NCI-H526 (cell line): ENCODE results near the gene ZNF148.
"Not testable (repeated sequence)": the region's sequence is repeated elsewhere in the genome, so short reads cannot be mapped to it uniquely, and the experiment has no call there.

Experiments
- DNase-seq, 2 experiments: peaks; one replicate each; lab custom pipeline; 2025; lab: John Stamatoyannopoulos, UW

Gene ZNF148

DNA sequence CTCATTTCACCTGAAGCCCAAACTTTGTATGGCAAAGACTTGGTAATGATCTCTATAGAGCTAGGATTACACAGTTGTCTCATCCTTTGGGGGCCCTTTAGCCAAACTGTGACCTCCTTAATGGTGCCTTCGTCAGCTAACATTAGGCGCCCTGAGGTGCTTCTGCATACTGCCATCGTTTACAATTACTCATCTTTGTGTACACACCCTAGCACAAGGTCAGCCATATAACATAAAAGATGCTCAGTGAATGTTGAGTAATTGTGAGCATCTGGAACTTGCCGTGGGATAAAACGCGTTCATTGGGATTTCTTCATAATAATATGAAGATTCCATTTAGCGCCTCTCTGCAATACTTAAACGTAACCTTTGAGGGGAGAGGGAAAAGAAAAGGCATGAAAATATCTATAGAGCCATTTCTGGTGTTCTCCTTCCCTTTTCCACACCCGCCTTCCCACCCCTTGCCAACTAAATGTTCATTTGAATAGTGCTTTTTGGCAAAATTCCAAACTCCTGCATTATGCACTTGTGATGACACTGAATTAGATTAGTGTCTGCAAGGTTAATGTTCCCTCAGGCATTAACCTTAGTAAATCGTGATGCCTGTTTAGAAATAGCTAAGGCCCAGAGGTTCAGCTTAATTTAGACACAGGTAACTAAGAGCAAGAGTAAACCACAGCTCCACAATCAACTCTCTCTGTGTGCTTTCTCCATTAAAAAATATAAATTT is 990 bp upstream of the ZNF148 start:
- peak; percentile 29 to 34 for DNase-seq

- DNase-seq = peak in 1 of 2 experiments; percentile 78
Measured at GRCh38 chr3:125374501-125374995, 577 bp downstream of the ZNF148 start.

DNA sequence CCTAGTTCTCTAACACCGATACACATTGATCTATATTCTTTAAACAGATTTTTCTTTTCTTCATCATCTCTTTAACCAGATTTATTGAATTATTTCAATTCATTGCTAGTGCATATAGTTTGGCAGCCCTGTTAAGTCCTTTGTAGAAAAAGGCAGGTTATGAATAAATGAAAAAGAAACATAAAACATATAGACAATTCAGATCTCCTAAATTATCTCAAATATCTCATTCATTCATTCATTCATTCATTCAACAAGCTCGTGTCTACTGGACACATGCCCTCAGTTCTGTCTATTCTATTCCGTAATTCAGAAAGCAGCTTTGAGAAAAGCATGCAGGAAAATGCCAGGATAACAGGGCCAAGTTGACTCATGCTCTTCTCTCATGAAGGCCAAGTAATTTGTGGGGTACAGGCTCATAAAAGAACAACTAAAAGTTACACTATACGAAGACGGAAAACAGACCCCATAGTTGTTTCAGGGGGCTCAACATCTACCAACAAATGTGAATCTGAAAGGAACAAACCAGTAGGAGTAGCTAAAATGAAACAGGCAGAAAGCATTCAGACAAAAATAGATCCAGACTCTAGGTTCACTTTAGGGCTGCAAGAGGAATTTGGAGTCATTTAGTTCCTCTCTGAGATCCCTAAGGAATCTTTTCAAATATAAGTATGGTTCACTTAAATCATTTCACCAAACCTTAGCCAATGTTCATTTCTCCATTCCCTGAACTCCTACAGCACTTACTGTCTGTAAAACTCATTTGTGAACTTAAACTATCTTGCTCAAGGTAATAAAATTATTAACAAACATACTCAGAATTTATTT is 7.5 kb downstream of the ZNF148 start:
- no peak for DNase-seq

DNA sequence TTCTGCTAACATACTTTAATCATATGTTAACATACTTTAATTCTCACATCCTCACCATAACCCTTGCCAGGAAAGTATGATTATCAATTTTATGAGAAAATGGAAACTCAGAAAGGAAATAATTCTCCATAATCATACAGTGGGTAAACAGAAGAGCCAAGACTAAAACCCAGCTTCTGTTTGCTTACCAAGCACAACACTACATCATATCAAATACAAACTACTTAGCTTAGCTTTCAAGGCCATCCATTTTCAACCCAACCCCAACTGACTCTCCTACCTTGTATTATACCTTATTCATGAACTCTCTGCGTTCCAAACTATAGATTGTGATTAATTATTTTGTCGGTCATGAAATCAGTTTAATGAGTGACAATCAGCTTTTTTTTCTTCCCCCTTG is 9.0 kb downstream of the ZNF148 start:
- DNase-seq = no peak

- DNase-seq = no peak
Measured at GRCh38 chr3:125359700-125360099, 15.4 kb downstream of the ZNF148 start.

GRCh38 chr3:125358923-125359322 is 16.2 kb downstream of the ZNF148 start:
- no peak for DNase-seq

GRCh38 chr3:125357837-125358236 is 17.3 kb downstream of the ZNF148 start:
- no peak for DNase-seq

DNA sequence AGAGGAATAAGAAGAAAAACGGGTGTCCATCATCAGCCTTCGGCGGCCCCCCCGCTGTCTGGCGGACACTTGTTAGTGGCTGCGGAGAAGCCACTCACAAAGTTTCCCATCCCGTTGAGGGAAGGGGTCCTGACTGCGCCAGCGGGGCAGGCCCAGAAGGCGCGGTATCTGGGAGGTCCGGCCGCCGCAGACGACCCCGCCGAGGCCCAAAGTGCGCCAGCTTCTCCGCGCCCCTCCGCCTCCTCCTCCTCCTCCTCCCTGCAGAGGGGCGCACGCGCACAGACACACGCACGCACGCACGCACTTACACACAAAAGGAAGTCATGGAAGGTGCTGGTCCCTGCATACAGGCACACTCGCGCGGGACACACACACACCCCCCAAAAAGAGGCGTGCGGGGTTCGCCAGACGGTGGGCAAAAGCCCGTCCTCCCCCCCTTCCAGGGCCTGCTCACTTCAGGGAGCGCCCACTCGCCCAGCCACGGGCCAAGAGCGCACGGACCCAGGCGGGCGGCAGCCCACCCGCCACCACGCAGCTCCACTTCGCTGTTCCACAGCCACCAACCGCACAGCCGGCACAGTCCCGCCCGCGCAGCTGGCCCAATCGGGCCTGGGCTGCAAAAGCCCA is 18.0 kb downstream of the ZNF148 start:
- peak in 1 of 2 experiments; percentile 78 for DNase-seq

DNA sequence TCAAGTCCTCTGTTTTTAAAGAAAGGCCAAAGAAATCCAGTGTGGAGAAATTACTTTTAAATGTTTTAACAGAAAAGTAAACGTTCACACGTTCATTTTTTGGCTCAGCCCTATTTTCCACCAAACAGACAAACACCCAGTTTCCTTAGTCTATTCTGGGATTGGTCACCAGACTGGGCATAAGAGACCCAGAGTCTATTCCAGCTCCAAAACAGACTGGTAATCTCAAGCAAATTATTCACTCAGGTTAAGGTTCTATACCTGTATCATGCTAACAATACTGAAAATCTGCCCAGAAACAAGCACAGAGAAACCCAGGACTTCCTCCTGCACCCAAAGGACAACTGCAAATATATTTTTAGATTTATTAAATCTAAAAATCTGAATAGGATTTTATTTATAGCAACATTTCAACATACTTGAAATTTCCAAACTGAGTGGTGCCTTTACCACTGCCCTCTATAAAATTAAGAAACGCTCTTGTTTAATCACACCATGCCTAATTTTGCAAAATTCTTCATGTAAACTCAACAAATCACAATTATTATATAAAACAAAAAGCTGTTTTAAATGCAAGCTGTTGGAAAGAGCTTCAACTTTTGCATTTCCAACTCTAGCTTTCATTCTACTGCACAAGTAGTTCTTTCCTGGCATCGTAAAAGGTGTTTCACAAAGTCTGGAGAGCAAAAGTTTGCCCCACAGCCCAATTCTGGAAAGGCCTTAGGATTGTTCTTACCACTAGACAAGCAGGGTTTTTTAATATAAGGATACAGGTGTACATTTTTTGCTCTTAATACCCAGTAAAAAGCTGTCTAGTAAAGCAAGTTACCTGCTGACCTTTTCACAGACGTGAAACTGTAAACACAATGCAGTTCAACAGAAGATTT is 18.7 kb downstream of the ZNF148 start:
- DNase-seq = no peak

- DNase-seq = no peak
Measured at GRCh38 chr3:125353659-125354058, 21.5 kb downstream of the ZNF148 start.

DNA sequence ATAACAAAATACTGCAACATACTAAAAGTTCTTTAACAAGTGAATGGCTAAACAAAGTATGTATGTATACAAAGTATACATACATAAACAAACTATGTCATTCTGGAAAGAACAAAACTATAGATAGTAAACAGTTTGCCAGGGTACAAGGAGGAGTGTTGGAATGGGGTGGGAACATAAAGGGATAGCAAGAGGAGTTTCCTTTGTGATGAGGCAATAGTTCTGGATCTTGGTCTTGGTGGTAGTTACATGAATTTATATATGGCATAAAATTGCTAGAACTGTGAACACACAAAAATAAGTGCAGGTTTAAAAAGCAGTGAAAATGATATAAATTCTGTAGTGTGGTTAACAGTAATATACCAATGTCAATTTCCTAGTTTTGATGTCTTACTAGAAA is 22.0 kb downstream of the ZNF148 start:
- DNase-seq = no peak

GRCh38 chr3:125351814-125352456 is 23.2 kb downstream of the ZNF148 start:
- DNase-seq = no peak

DNA sequence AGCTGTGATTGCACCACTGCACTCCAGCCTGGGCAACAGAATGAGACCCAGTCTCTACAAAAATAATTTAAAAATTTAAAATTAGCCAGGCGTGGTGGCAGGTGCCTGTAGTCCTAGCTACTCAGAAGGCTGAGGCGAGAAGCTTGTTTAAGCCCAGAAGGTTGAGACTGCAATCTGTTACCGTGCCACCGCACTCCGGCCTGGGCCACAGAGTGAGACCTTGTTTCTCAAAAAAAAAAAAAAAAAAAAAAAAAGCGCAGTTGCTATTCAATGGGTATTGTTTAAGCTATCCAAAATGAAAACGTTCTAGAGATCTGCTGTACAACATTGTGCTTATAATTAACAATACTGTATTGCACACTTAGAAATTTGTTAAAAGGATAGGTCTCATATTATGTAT is 24.0 kb downstream of the ZNF148 start:
- no peak for DNase-seq

DNA sequence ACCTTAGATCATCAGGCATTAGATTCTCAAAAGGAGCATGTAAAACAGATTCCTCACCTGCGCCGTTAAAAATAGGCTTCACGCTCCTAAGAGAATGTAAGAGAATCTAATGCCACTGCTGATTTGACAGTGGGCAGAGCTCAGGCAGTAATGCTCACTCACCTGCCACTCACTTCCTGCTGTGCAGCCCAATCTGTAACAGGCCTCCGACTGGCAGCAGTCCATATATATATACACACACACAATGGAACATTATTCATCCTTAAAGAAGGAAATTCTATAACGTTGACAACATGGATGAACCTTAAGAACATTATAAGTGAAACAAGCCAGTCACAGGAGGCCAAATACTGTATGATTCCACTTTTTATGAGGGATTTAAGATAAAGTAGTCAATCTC is 24.5 kb downstream of the ZNF148 start:
- DNase-seq = no peak

DNA sequence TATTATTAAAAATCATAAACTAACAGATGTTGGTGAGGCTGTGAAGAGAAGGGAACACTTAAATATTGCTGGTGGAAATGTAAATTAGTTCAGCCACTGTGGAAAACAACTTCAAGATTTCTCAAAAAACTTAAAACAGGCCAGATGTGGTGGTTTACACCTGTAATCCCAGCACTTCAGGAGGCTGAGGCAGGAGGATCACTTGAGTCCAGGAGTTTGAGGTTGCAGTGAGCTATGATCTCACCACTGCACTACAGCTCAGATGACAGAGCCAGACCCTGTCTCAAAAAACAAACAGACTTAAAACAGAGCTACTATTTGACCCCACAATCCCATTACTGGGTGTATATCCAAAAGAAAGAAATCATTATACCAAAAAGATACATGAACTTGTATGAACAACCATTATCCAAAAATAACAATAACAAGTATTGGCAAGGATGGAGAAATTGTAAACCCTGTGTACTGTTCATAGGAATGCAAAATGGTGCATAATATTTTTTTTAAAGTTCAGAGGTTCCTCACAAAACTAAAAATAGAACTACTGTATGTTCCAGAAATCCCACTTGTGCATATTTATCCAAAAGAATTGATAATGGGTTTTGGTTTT is 25.5 kb downstream of the ZNF148 start:
- no peak for DNase-seq

- no peak for DNase-seq
Measured at GRCh38 chr3:125349055-125349454, 26.1 kb downstream of the ZNF148 start.

DNA sequence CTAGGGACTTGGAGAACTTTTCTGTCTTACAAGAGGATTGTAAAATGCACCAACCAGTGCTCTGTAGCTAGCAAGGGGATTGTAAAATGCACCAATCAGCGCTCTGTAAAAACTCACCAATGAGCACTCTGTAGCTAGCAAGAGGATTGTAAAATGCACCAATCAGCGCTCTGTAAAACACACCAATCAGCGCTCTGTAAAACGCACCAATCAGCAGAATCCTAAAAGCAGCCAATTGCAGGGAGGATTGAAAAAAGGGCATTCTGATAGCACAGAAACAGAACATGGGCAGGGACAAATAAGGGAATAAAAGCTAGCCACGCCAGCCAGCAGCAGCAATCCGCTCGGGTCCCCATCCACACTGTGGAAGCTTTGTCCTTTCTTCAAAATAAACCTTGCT is 31.8 kb downstream of the ZNF148 start:
- DNase-seq = not testable (repeated sequence)

- DNase-seq = no peak
Measured at GRCh38 chr3:125340121-125340520, 35.0 kb downstream of the ZNF148 start.

DNA sequence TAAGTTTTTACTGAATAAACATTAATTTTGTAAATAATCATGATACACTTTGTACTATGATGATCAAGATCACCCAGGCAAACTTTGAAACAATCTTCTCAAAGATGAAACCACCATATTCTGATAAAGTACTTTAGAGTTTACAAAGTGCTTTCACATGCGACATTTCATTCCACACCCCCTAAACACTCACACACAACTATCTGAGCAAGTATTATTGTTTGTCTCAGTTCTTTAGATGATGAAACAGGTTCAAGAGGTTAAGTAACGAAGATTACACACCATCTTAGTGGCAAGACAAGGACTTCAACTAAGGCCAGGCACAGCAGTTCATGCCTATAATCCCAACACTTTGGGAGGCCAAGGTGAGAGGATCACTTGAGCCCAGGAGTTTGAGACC is 37.6 kb downstream of the ZNF148 start:
- no peak for DNase-seq

DNA sequence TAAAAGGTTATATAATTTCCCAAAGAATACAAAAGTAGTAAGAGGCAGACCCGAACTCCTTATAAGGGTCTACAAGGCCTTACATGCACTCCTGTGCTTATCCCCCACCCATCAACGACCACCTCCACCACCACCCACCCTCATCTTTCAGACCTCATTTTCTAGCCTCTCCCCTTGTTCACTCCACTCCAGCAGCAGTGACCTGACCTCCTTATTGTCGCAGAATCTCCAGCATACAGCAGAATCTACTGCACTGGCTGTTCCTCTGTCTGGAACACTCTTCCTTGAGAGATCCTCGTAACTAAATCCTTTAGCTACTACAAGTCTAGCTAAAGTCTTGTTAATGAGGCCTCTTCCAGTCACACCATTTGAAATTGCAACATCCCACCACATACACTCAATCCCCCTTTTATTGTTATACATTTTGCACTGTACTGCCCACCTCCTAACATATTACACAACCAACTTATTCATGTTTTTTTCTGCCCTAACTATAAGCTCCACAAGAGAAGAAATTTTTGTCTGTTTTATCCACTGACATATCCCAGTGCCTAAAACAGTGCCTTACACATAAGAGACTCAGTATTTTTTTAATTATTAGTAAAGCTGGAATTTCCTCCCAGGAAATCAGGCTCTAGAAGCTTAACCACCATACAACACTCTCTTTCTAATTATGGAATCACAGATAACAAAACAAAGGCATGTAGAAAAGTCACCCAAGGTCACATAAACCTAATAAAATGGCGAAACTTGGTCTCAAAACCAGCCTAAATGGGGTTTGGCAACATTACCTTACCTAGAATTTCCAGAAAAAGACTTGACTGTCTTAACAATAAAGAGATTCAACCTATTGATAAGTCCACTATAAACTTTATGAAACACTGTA is 40.2 kb downstream of the ZNF148 start:
- DNase-seq = no peak
